ENCODE data around the gene APOB.

- TF ChIP-seq, protein P1, sequence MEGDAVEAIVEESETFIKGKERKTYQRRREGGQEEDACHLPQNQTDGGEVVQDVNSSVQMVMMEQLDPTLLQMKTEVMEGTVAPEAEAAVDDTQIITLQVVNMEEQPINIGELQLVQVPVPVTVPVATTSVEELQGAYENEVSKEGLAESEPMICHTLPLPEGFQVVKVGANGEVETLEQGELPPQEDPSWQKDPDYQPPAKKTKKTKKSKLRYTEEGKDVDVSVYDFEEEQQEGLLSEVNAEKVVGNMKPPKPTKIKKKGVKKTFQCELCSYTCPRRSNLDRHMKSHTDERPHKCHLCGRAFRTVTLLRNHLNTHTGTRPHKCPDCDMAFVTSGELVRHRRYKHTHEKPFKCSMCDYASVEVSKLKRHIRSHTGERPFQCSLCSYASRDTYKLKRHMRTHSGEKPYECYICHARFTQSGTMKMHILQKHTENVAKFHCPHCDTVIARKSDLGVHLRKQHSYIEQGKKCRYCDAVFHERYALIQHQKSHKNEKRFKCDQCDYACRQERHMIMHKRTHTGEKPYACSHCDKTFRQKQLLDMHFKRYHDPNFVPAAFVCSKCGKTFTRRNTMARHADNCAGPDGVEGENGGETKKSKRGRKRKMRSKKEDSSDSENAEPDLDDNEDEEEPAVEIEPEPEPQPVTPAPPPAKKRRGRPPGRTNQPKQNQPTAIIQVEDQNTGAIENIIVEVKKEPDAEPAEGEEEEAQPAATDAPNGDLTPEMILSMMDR (IDR thresholded peaks at IDR 0.05): no peak
- TF ChIP-seq POLR2A (IDR thresholded peaks at IDR 0.05): no peak
These were observed 16.2 kb upstream of the APOB start for GRCh38 chr2:21059885-21060610.

All from esophagus squamous epithelium (tissue), 4 donors.